ENCODE results near the gene SLC6A18.

The SLC6A18 gene

DNA sequence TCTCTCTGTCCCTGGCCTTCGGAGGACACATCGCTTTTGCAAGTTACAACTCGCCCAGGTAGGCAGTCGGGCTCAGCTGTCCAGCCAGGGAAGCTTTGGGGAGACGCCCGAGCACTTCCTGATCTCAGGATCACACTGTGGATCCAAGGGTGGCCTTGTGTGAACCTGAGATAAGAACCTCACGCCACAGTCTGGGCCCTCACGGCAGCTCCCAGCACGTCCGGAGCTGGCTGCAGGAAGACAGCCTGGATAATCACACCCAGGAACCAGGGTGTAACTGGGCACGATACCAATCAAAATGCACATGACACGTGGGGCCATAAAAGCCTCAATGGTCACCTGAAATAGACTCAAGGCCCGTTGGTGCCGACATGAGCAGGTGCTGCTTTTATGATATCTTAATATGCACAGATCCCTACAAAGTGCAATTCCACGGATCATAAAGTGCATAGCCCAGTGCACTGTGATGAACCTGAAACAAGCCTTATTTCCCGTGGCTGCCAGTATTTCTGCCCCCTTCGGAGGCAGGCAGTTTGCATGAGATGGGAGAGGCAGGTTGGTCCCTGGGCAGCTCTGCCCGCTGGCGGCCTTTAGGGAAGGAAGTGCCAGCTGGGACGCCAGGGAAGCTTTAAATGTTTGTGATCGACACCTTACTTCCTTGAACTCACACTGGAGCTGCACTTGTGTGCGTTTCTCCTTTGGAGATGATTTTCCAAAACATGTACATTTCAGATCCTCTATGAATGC lies 14.5 kb downstream of the SLC6A18 start:
- no peak for DNase-seq

DNA sequence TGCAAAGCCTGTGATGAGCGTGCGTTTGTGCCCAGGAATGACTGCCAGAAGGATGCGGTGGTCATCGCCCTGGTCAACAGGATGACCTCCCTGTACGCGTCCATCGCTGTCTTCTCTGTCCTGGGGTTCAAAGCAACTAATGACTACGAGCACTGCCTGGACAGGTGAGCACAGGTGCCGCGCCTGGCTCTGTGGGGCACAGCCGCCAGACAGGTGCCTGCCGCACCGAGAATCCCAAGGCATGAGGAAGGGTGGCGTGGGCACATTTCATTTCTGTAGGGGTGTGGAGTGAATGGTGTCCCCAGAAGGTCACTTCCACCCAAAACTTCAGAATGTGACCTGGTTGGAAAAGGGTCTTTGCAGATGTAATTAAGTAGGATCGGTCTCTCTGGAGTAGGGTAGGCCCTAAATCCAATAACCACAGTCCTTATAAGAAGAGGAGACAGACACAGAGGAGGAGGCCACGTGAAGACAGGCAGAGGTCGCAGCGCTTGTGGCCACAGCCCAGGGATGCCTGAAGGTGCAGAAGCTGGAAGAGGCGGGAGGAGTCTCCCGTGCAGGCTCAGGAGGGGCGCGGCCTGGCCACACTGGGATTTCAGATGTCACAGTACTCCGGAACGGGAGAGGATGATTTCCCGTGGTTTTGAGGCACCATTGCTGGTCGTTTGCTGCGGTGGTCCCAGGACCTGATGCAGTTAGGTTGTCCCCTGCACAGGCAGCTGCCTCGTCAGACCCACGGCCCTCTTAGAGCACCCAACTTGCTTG lies 15.5 kb downstream of the SLC6A18 start:
- DNase-seq, result no peak

DNA sequence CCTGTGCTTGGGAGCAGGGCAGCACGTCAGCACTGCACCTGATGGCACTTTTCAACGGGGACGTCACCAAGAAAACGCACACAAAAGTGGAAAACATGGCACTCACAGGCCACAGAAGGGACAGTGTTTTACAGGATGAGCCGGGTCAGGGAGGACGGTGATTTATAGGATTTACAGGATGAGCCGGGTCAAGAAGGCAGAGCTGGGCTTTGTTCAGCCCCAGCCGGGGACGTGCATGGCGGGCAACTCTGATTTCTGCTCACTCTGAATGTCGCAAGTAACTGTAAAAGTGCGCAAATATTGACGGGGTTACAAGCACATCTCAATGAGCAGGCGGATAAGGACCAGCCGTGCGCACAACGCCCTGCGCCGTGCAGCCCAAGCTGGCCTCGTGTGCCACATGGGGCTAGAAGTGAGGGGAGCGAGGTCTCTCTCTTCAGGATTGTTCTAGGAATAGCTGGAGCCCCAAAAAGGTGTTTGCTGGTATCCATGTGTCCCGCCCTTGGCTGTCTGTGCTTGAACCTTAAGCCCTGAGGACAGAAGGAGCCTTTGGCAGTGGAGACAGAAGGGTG lies 16.4 kb downstream of the SLC6A18 start:
- no peak for DNase-seq

GRCh38 chr5:1242733-1243486 lies 17.7 kb downstream of the SLC6A18 start:
- DNase-seq, result no peak

DNA sequence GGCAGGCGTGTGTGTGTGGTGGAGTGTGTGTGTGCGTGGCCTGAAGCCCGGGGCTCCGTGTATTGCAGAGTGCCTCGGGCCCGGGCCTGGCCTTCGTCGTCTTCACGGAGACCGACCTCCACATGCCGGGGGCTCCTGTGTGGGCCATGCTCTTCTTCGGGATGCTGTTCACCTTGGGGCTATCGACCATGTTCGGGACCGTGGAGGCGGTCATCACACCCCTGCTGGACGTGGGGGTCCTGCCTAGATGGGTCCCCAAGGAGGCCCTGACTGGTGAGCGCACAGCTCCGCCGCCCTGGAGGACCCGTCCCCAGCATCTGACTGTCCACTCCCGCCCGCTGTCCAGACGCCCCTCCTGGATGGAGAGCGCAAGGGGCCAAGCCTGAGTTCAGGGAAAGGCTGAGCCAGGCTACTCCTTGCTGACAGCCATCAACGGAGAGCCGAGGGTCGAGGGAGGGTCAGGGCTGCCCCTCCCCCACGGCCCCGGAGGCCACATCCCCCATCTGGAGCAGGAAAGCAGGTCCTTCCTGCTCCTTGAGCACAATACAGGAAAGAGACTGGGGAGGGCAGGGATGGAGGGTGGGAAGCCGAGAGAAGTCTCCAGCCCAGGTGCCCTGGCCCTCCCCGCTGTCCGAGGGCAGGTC lies 18.4 kb downstream of the SLC6A18 start:
- DNase-seq, result no peak

DNA sequence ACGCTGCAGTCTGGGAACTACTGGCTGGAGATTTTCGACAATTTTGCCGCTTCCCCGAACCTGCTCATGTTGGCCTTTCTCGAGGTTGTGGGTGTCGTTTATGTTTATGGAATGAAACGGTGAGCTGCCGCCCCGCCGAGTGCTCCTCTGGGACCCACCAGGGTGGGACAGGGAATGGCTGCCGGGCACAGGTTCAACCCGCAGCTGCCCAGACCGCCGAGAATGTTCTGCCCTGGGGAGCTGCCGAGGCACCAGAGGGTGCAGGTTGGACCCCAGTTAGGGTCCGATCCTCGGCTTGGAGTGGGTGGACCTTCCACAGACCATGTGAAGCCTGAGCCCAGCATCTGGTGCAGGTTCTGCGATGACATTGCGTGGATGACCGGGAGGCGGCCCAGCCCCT lies 19.1 kb downstream of the SLC6A18 start:
- no peak for DNase-seq

DNA sequence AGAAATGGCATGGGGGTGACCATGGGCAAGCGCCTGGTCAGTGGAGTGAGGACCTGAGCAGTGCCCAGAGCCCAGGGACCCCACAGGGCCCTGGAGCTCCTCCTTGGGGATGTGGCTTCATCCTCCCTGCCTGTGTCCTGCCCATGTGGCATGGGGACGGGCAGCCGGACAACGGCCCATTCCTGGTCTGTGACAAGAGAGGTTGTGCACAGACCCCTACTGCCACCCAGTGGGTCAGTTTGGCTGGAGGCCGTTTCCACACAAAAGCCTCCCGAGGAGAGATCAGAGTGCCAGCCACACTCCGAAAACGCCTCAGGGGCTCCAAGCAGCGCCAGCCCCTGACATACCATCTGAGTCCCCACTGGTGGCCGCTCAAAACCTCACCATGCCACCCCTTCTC lies 19.8 kb downstream of the SLC6A18 start:
- DNase-seq, result no peak

DNA sequence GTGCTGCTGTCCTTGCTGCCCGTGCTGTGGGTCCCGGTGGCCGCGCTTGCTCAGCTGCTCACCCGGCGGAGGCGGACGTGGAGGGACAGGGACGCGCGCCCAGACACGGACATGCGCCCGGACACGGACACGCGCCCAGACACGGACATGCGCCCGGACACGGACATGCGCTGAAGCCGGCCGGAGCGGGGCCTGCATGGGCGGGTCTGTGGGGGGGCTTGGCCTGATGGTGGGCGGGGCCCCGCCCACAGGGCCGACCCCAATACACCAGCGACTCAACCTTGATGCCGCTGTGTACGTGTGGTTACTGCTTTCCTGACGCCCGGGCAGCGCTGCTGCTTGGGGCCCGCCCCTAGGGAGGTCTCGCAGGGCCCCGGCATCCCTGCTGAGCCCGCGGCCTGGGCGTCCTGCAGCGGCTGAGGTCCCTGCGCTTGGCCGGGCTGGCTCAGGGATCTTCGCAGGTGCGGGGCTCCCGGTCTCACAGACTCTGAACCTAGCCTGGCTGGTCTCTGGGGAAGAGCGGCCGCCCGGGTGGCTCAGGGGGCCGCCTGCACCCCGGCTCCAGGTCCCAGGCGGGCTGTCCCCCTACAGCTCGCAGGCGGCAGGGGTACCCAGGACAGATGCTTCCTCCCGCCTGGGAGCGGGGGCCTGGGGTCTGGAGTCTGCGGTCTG lies 20.9 kb downstream of the SLC6A18 start:
- no peak for DNase-seq

DNA sequence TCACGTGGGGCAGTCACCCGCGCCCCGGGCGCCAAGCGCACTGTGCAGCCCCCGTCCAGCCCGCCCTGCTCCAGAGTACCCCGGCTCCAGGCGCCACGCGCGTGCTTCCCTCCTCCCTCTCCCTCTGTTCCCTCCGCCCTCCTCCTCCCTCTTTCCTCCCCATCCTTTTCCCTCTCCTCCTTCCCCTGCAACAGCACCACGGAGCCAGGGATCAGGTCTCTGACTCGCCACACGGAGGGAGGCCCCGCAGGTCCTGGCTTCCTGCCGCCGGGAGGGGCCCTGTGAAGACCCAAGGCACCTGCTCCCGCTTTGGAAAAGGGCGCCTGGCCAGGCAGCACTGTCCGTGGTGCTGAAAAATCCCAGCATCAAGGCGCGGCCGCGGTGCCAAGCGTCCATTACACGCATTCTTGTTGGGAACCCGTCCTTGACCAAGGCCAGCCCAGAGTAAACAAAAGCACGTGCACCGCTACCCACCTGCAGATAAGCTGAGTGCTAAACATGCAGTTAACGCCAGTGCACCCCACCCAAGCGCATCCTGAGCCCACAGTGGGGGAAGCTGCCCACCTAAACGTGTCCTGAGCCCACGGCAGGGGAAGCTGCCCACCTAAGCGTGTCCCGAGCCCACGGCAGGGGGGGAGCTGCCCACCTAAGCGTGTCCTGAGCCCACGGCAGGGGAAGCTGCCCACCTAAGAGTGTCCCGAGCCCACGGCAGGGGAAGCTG lies 21.7 kb downstream of the SLC6A18 start:
- no peak for DNase-seq

GRCh38 chr5:1247811-1248210 lies 22.6 kb downstream of the SLC6A18 start:
- DNase-seq, result no peak

DNA sequence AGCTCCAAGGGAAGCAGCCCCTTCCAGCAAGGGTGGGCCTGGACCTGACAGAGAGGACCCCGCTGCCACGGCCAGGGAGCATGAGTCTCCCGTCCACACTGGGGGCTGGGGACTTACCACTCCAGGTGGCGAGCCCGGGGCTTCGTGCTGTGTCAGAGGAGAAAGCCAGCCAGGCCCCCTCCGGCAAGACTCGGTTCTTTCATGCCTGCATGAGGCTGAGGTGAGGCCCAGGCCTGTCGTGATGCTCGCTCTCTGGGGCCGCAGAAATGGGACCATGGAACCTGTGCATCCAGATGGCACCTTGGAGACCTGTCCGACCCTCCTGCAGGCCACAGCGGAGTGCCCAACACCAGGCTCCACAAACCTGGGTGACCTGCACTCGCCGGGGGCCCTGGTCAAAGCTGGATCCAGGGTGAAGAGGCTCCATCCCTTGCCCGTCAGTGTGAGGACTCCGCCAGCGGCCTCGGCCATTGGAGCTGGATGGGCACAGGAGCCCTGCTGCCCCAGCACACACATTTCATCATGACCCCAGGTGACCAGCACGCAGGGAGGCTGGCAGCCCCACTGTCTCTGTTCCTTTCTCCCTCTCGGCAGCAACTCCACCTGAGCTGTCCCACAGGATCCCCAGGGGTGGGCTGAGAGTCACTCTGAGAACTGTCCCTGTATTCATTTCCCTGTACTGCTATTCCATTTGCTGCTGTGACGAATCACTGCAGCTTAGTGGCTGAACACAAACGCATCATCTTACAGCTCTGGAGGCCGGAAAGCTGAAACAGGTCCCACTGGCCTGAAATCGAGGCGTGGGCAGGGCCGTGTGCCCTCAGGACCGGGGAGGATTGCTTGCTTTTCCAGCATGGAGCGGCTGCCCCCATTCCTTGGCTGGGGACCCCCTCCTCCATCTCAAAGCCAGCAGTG lies 24.4 kb downstream of the SLC6A18 start:
- DNase-seq, result no peak

- no peak for DNase-seq
These were observed 26.7 kb downstream of the SLC6A18 start for GRCh38 chr5:1251678-1252580.

DNA sequence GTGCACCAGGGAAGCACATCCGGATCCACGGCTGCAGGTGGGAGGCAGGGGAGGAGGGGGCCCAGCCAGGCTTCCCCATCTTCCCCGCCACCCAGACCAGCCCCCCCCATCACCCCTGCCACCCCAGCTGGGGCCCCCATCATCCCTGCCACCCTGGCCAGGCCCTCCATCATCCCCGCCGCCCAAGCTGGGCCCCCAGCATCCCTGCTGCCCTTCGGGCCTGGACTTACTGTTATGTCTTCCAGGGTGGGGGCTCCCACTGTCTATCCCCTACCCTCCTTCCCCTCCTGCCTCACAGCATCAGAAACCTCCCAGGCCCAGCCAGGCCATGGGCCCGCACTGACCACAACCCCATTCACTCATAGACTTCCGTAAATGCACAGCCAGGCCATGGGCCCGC lies 27.5 kb downstream of the SLC6A18 start:
- no peak for DNase-seq

- no peak for DNase-seq
These were observed 28.4 kb downstream of the SLC6A18 start for GRCh38 chr5:1253456-1254105.

DNA sequence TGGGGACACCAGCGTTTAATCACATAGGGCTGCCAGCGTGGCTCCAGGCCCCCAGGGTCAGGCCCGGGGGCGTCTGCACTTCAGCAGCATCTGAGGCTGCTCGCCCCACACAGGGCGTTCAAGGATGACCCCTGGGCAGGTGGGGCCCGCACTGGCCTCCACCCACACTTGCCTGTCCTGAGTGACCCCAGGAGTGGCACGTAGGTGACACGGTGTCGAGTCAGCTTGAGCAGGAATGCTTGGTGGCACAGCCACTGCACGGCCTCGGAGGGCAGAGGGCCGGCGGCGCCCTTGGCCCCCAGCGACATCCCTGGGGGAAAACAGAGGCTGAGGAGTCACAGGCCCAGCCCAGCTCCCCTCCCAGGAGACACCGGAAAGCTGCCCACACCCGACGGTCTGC lies 29.0 kb downstream of the SLC6A18 start:
- no peak for DNase-seq

DNA sequence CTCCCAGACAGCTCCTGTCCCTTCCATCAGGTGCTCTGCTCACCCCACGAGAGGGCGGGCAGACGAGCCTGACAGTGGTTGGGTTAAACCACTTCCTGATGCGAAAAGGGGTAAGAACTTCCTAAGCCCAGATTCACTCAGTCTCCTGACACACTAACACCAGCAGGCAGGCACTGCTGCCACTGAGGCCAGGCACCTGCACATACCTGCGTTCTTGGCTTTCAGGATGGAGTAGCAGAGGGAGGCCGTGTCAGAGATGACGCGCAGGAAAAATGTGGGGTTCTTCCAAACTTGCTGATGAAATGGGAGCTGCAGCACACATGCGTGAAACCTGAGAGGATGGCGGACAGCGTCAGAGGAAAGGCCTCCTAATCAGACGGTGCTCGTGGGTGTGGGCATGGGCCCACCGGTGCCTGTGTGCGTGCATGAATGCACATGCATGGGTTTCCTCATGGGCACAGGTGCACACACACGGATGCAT lies 29.9 kb downstream of the SLC6A18 start:
- DNase-seq, result no peak

GRCh38 chr5:1256776-1257175 lies 31.6 kb downstream of the SLC6A18 start:
- DNase-seq, result no peak

- DNase-seq, result no peak
These were observed 32.2 kb downstream of the SLC6A18 start for GRCh38 chr5:1257363-1257762.

DNA sequence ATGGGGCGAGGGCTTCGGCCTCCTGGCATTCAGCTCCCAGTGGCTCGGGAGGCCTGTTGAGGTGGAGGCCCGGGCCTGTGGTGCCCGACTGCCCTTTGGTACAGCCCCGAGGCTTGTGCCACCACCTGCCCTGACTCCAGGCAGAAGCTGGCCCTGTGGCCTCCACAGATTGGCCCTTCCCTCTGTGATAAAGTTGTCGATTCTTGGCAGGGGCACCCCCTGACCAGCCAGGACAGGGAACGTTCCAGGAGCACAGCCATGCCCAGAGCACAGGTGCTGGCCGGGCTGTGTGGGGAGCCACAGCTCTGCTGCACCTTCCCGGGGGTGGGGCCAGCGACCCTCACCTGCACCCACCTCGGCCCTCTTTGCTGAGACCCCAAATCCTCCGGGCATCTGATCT lies 32.7 kb downstream of the SLC6A18 start:
- DNase-seq, result no peak
